Endothelial cell of umbilical vein (primary cell): ENCODE results near the gene LAMC2. TPM values are rescaled to one million over a fixed set of nuclear protein-coding genes. Genes with fewer than 3 reads are reported as not detected.

Source experiments
- BruUV-seq: library from RNA; stranded (reverse); fragments of 400-500 nt; replicated peaks from 2 replicates; lab custom pipeline; 2021; lab: Mats Ljungman, UMichigan
- CTCF ChIA-PET: fragments of 300-600, 350-600 bp; sonication (Branson Sonifier 250); formaldehyde crosslinking; loops from one replicate; lab custom pipeline; 2021; ENCODE audit warnings: antibody characterized with exemption, inconsistent platforms; lab: Charles Lee
- POLR2A ChIA-PET: fragments of 300-600, 350-600 bp; sonication (Branson Sonifier 250); formaldehyde crosslinking; loops from one replicate; lab custom pipeline; 2021; ENCODE audit warnings: antibody characterized with exemption, inconsistent platforms; lab: Charles Lee
- DNase-seq: peaks from one replicate; pipeline ENCODE4 v3.0.0-alpha.2; 2011; ENCODE audit warnings: low read depth, low spot score
- FAIRE-seq: peaks from 2 replicates; lab custom pipeline; 2011; peaks lifted over from hg19 to GRCh38; lab: Jason Lieb, UNC
- H2AFZ ChIP-seq: 2 replicates; pipeline ENCODE4 v1.6.0; 2012; ENCODE audit warnings: low read depth, low read length, control low read depth, inconsistent platforms
- H3K27ac ChIP-seq: 2 replicates; pipeline ENCODE4 v1.5.1; 2011; ENCODE audit warnings: low read depth, mild to moderate bottlenecking, control low read depth, low read length, moderate library complexity; ENCODE audit not compliant: insufficient read depth
- H3K27me3 ChIP-seq, 2 experiments: 2 replicates each; pipeline versions ENCODE4 v1.6.0 to v1.6.1; 2011; ENCODE audit warnings: low read length in 2 of 2, mixed read lengths in 1 of 2; ENCODE audit not compliant: control insufficient read depth in 2 of 2, insufficient read depth in 2 of 2
- H3K36me3 ChIP-seq, 2 experiments: 2 replicates in 1 of 2; 3 replicates in 1 of 2; pipeline ENCODE4 v1.5.1; 2011; ENCODE audit warnings: low read length in 2 of 2, mild to moderate bottlenecking in 1 of 2, moderate library complexity in 1 of 2; ENCODE audit not compliant: control insufficient read depth in 2 of 2, insufficient read depth in 2 of 2; ENCODE audit errors: extremely low read depth in 1 of 2
- H3K4me1 ChIP-seq: 3 replicates; pipeline ENCODE4 v1.5.1; 2011; ENCODE audit warnings: mild to moderate bottlenecking, low read length; ENCODE audit not compliant: control insufficient read depth, insufficient read depth; ENCODE audit errors: extremely low read depth
- H3K4me2 ChIP-seq: 2 replicates; pipeline ENCODE4 v1.6.1; 2011; ENCODE audit warnings: low read length, control low read depth, mixed read lengths; ENCODE audit not compliant: insufficient read depth
- H3K4me3 ChIP-seq, 3 experiments: fragments of 200-600 bp in 1 of 3; sonication (generic), shearing (Covaris generic) in 1 of 3; replicated peaks in 1 of 3; 2 replicates each; pipeline ENCODE4 v1.5.1; 2011 to 2016; ENCODE audit warnings: control low read depth in 3 of 3, low read length in 3 of 3, mild to moderate bottlenecking in 2 of 3, inconsistent platforms in 1 of 3, low read depth in 1 of 3, moderate library complexity in 1 of 3; ENCODE audit not compliant: insufficient read depth in 1 of 3
- H3K79me2 ChIP-seq: 2 replicates; pipeline ENCODE4 v1.6.0; 2012; ENCODE audit warnings: low read length, inconsistent platforms; ENCODE audit not compliant: control insufficient read depth, insufficient read depth
- H3K9ac ChIP-seq: replicated peaks from 2 replicates; pipeline ENCODE3; 2011; ENCODE audit warnings: low read length, control low read depth; ENCODE audit not compliant: insufficient read depth; ENCODE audit errors: extremely low read depth
- H3K9me1 ChIP-seq: replicated peaks from 3 replicates; pipeline ENCODE4 v1.6.0; 2011; ENCODE audit warnings: mild to moderate bottlenecking, low read length; ENCODE audit not compliant: control insufficient read depth, insufficient read depth; ENCODE audit errors: extremely low read depth
- H3K9me3 ChIP-seq: replicated peaks from 2 replicates; pipeline ENCODE4 v1.5.1; 2012; ENCODE audit warnings: low read length, inconsistent platforms; ENCODE audit not compliant: control insufficient read depth, insufficient read depth
- H4K20me1 ChIP-seq: replicated peaks from 2 replicates; pipeline ENCODE3; 2011; ENCODE audit warnings: mild to moderate bottlenecking, low read length; ENCODE audit not compliant: control insufficient read depth, insufficient read depth; ENCODE audit errors: extremely low read depth
- CTCF ChIP-seq, 2 donors: IDR thresholded peaks; 1 replicate in 1 of 2; 2 replicates in 1 of 2; pipeline ENCODE4 v1.5.1; 2011; ENCODE audit warnings: low read length in 2 of 2, mild to moderate bottlenecking in 2 of 2, moderate library complexity in 2 of 2, control low read depth in 1 of 2, inconsistent platforms in 1 of 2, low read depth in 1 of 2; ENCODE audit not compliant: insufficient read depth in 1 of 2; ENCODE audit errors: extremely low read depth in 1 of 2
- EZH2 ChIP-seq: IDR thresholded peaks from 2 replicates; pipeline ENCODE4 v1.6.1; 2012; ENCODE audit warnings: borderline replicate concordance, low read depth, mild to moderate bottlenecking, moderate library complexity, low read length, inconsistent platforms; ENCODE audit not compliant: severe bottlenecking
- FOS ChIP-seq: IDR thresholded peaks from 2 replicates; pipeline ENCODE4 v1.6.1; 2011; ENCODE audit warnings: mild to moderate bottlenecking, low read length, moderate library complexity, borderline replicate concordance; ENCODE audit not compliant: insufficient read depth
- GATA2 ChIP-seq: IDR thresholded peaks from 2 replicates; pipeline ENCODE4 v1.7.0; 2011; ENCODE audit warnings: low read depth, mild to moderate bottlenecking, moderate library complexity, mixed read lengths, low read length; ENCODE audit not compliant: insufficient read length, insufficient read depth
- JUN ChIP-seq: IDR thresholded peaks from 2 replicates; pipeline ENCODE4 v1.6.1; 2011; ENCODE audit warnings: borderline replicate concordance, low read depth; ENCODE audit not compliant: insufficient read length, insufficient read depth
- MAX ChIP-seq: IDR thresholded peaks from 2 replicates; pipeline ENCODE4 v1.6.1; 2011; ENCODE audit not compliant: insufficient read depth, insufficient read length
- MYC ChIP-seq: IDR thresholded peaks from one replicate; pipeline ENCODE4 v1.6.1; 2011; ENCODE audit warnings: mild to moderate bottlenecking, low read depth, low read length
- POLR2A ChIP-seq: IDR thresholded peaks from 2 replicates; pipeline ENCODE4 v1.6.1; 2012; ENCODE audit warnings: low read depth, mild to moderate bottlenecking, control low read depth, low read length
- POLR2AphosphoS5 ChIP-seq: IDR thresholded peaks from 2 replicates; pipeline ENCODE4 v1.6.1; 2012; ENCODE audit warnings: low read depth, mild to moderate bottlenecking, control low read depth, low read length, moderate library complexity; ENCODE audit not compliant: insufficient read depth
- dilution Hi-C: fragments of 300-500 bp; cut with MboI; formaldehyde crosslinking; loops from one replicate; pipeline ENCODE4 v1.15.0; 2019; ENCODE audit warnings: low sequenced_read_pairs; ENCODE audit not compliant: extremely low pct_ligation_motif_present
- intact Hi-C: fragments of 100-400 bp; cut with micrococcal nuclease; formaldehyde crosslinking; loops from one replicate; pipeline ENCODE4 v1.10.0; 2022
- polyA plus RNA-seq, 4 experiments: library from polyadenylated mRNA; depleted of rRNA in 3 of 4; stranded (reverse) in 3 of 4; unstranded in 1 of 4; fragments of >200 nt; gene quantifications; 2 replicates each; pipeline versions ENCODE4 v1.2.1 to v1.2.3, GENCODE V29; 2011 to 2012; ENCODE audit warnings: missing spikeins in 1 of 4
- total RNA-seq: library from RNA; stranded (reverse); gene quantifications from 2 replicates; pipeline ENCODE4 v1.2.3, GENCODE V29; 2021

LAMC2 gene
- total and polyA plus RNA-seq, 2 donors (not counting 3 experiments of a cell fraction or from before 2014, with no cell fraction given): 0.23 to 0.82 TPM

GRCh38 chr1:183244466-183244865, 58.4 kb downstream of the LAMC2 start:
- Histone ChIP-seq H3K27ac (no peak overlapping the region), H2AFZ (no peak overlapping the region), H3K4me1 (peaks cover 3% of the 10 kb centered on the region), H3K9me3 (no peaks in the 10 kb centered on the region), H3K4me2 (no peak overlapping the region), H3K9ac (no peak overlapping the region), H3K27me3 (no peaks in the 10 kb centered on the region), H3K4me3 (no peak overlapping the region), H3K36me3 (no peaks in the 10 kb centered on the region), H4K20me1 (no peaks in the 10 kb centered on the region), H3K79me2 (no peaks in the 10 kb centered on the region), H3K9me1 (no peaks in the 10 kb centered on the region)
- FAIRE-seq: no peak
- dilution Hi-C loops (no loop called here), intact Hi-C loops (no loop called here)
- POLR2A ChIA-PET: no interaction called here
- no peak for DNase-seq
- no peak for TF ChIP-seq POLR2A
- TF ChIP-seq POLR2AphosphoS5: no peak
- no TSS peak for BruUV-seq
- CTCF ChIA-PET: interaction anchor here (3.0 kb wide), 1 partner anchor 10 kb away, joined by 13 read pairs; no protein-coding TSS in a partner anchor

GRCh38 chr1:183245357-183245756, 59.3 kb downstream of the LAMC2 start:
- FAIRE-seq: no peak
- TF ChIP-seq FOS: no peak
- no peak for TF ChIP-seq MYC
- TF ChIP-seq CTCF (IDR thresholded peaks at IDR 0.05; ENCODE audit: extremely low read depth in 1 of 2, insufficient read depth in 1 of 2, low read depth in 1 of 2, low read length in 2 of 2): no peak
- no peak for TF ChIP-seq GATA2
- TF ChIP-seq POLR2AphosphoS5: no peak
- TF ChIP-seq JUN: no peak
- TF ChIP-seq MAX: no peak
- TF ChIP-seq POLR2A: no peak
- no peak for TF ChIP-seq EZH2
- dilution Hi-C loops: no loop called here
- Histone ChIP-seq H3K9me1 (no peaks in the 10 kb centered on the region), H3K4me2 (no peak overlapping the region), H3K36me3 (no peaks in the 10 kb centered on the region), H3K9ac (no peak overlapping the region), H2AFZ (no peak overlapping the region), H3K27ac (no peak overlapping the region), H3K79me2 (no peaks in the 10 kb centered on the region), H3K27me3 (no peaks in the 10 kb centered on the region), H4K20me1 (no peaks in the 10 kb centered on the region), H3K4me1 (peaks cover 6% of the 10 kb centered on the region), H3K9me3 (no peaks in the 10 kb centered on the region), H3K4me3 (no peak overlapping the region)
- ChIA-PET CTCF (interaction anchor here (1.1 to 3.0 kb wide), 3 partner anchors 10 to 282 kb away, joined by 4 to 14 read pairs (median 13); no protein-coding TSS in a partner anchor), POLR2A (no interaction called here)
- DNase-seq: no peak
- no TSS peak for BruUV-seq
- intact Hi-C loops: no loop called here
